Panc1 (cell line): ENCODE results near the gene DBF4B. TPM values are rescaled to one million over a fixed set of nuclear protein-coding genes. Genes with fewer than 3 reads are reported as not detected.

Experiments used
- ATAC-seq: fragments of 200-7000 bp; cut with Tn5 transposase; 2 replicates; pipeline ENCODE4 v1.9.1; 2020; ENCODE audit warnings: mild to moderate bottlenecking, moderate library complexity
- BruUV-seq: library from RNA; stranded (reverse); fragments of 400-500 nt; replicated peaks from 2 replicates; lab custom pipeline; 2021; lab: Mats Ljungman, UMichigan
- CTCF ChIA-PET: fragments of 300-600 bp; sonication (Branson Sonifier 250); formaldehyde crosslinking; loops from one replicate; lab custom pipeline; 2022; ENCODE audit warnings: antibody characterized with exemption; lab: Charles Lee
- POLR2A ChIA-PET: fragments of 300-600 bp; sonication (Branson Sonifier 250); formaldehyde crosslinking; loops from one replicate; lab custom pipeline; 2022; ENCODE audit warnings: antibody characterized with exemption; lab: Charles Lee
- DNase-seq: peaks from one replicate; pipeline ENCODE4 v3.0.0-alpha.2; 2010; ENCODE audit warnings: low read depth, low spot score
- H3K27ac ChIP-seq: 2 replicates; pipeline ENCODE4 v1.5.1; 2011; ENCODE audit warnings: mild to moderate bottlenecking, low read length, inconsistent platforms
- H3K27me3 ChIP-seq: fragments of 200-500 bp; sonication (Bioruptor generic); 2 replicates; pipeline ENCODE4 v1.6.0; 2014; ENCODE audit warnings: low read length, inconsistent platforms; ENCODE audit not compliant: control insufficient read depth, insufficient read depth
- H3K36me3 ChIP-seq: fragments of 200-500 bp; sonication (Bioruptor generic); 2 replicates; pipeline ENCODE4 v1.5.1; 2014; ENCODE audit warnings: inconsistent platforms, mild to moderate bottlenecking, low read length, moderate library complexity; ENCODE audit not compliant: control insufficient read depth, insufficient read depth
- H3K4me1 ChIP-seq: 2 replicates; pipeline ENCODE4 v1.5.1; 2011; ENCODE audit warnings: inconsistent platforms, mild to moderate bottlenecking, low read length, moderate library complexity; ENCODE audit not compliant: control insufficient read depth, insufficient read depth
- H3K4me3 ChIP-seq, 2 experiments: 2 replicates each; pipeline ENCODE4 v1.5.1; 2011 to 2012; ENCODE audit warnings: low read depth in 2 of 2, low read length in 2 of 2, mild to moderate bottlenecking in 2 of 2, inconsistent platforms in 1 of 2, moderate library complexity in 1 of 2
- H3K9me3 ChIP-seq: fragments of 200-500 bp; sonication (Bioruptor generic); 2 replicates; pipeline ENCODE4 v1.5.1; 2014; ENCODE audit warnings: low read depth, mild to moderate bottlenecking, inconsistent platforms, low read length, moderate library complexity; ENCODE audit not compliant: control insufficient read depth, insufficient read depth
- CTCF ChIP-seq: fragments of 450-650 bp; IDR thresholded peaks from 2 replicates; pipeline ENCODE4 v1.5.1; 2017; ENCODE audit warnings: mild to moderate bottlenecking
- POLR2AphosphoS5 ChIP-seq: IDR thresholded peaks from 2 replicates; pipeline ENCODE4 v1.6.1; 2012; ENCODE audit warnings: mild to moderate bottlenecking, low read depth, low read length, moderate library complexity
- REST ChIP-seq, 2 experiments: IDR thresholded peaks; 2 replicates each; pipeline ENCODE4 v1.6.1; 2011 to 2012; ENCODE audit warnings: low read depth in 2 of 2, control low read depth in 1 of 2, low read length in 1 of 2, mild to moderate bottlenecking in 1 of 2, moderate library complexity in 1 of 2; ENCODE audit not compliant: insufficient read depth in 1 of 2
- SIN3A ChIP-seq: IDR thresholded peaks from 2 replicates; pipeline ENCODE4 v1.6.1; 2012; ENCODE audit warnings: low read depth, mild to moderate bottlenecking, low read length, moderate library complexity, borderline replicate concordance; ENCODE audit not compliant: insufficient read depth
- TCF7L2 ChIP-seq: IDR thresholded peaks from 2 replicates; pipeline ENCODE4 v1.6.1; 2011; ENCODE audit warnings: mild to moderate bottlenecking, low read depth, low read length, inconsistent platforms
- in situ Hi-C: cut with HindIII; loops from 2 replicates; pipeline ENCODE4 v1.10.0; 2016; ENCODE audit warnings: low sequenced_read_pairs, low pct_unique_long_range_greater_than_20kb
- intact Hi-C: fragments of 100-400 bp; cut with micrococcal nuclease; formaldehyde crosslinking; loops from one replicate; pipeline ENCODE4 v1.10.0; 2022; ENCODE audit not compliant: unreplicated experiment
- total RNA-seq: library from RNA; stranded (reverse); gene quantifications from one replicate; pipeline ENCODE4 v1.2.1, GENCODE V29; 2021; ENCODE audit not compliant: unreplicated experiment

DBF4B gene
- total RNA-seq, 1 experiment from 2014 or later: 24.0 TPM

- DNase-seq (no peak), ATAC-seq (peak; percentile 61)
- Histone ChIP-seq H3K36me3 (no peaks in the 10 kb centered on the region), H3K27me3 (no peaks in the 10 kb centered on the region), H3K9me3 (no peaks in the 10 kb centered on the region), H3K27ac (peak overlapping the region; percentile 54; the same call in 1 of the 2 replicates), H3K4me3 (peak overlapping the region; percentile 42 to 56), H3K4me1 (peaks cover 3% of the 10 kb centered on the region)
- BruUV-seq: no TSS peak
- POLR2A ChIA-PET: interaction anchor here (0.6 kb wide), 1 partner anchor 24 kb away, joined by 4 read pairs; no protein-coding TSS in a partner anchor
- intact Hi-C loops (loop anchor here (5.0 kb wide), 1 partner anchor 88 kb away; no protein-coding TSS in a partner anchor), in situ Hi-C loops (no loop called here)
- CTCF ChIA-PET: interaction anchor here (0.6 to 1.6 kb wide), 5 partner anchors 19 to 222 kb away, joined by 3 to 4 read pairs (median 4); no protein-coding TSS in a partner anchor
- no peak for TF ChIP-seq REST (IDR thresholded peaks at IDR 0.05; ENCODE audit: insufficient read depth in 1 of 2, low read depth in 2 of 2, low read length in 1 of 2)
- TF ChIP-seq CTCF: peak; percentile 95
Measured at GRCh38 chr17:44779211-44780025, 71.0 kb downstream of the DBF4B start.

- ATAC-seq (no peak), DNase-seq (no peak)
- H3K27ac ChIP-seq: no peak overlapping the region
- peaks cover 3% of the 10 kb centered on the region for H3K4me1 ChIP-seq
- no TSS peak for BruUV-seq
- H3K36me3 ChIP-seq: no peaks in the 10 kb centered on the region
- H3K4me3 ChIP-seq: no peak overlapping the region
- TF ChIP-seq POLR2AphosphoS5 (no peak), CTCF (no peak), REST (IDR thresholded peaks at IDR 0.05; ENCODE audit: insufficient read depth in 1 of 2, low read depth in 2 of 2, low read length in 1 of 2) (no peak), TCF7L2 (no peak), SIN3A (no peak)
- intact Hi-C loops (no loop called here), in situ Hi-C loops (no loop called here)
- no peaks in the 10 kb centered on the region for H3K9me3 ChIP-seq
- ChIA-PET CTCF (interaction anchor here (0.6 to 1.6 kb wide), 3 partner anchors 46 to 222 kb away, joined by 4 read pairs; no protein-coding TSS in a partner anchor), POLR2A (no interaction called here)
- no peaks in the 10 kb centered on the region for H3K27me3 ChIP-seq
Measured at GRCh38 chr17:44780161-44780560, 71.7 kb downstream of the DBF4B start.
